HepG2 (cell line): ENCODE results near the gene TNC. TPM values are rescaled to one million over a fixed set of nuclear protein-coding genes. Genes with fewer than 3 reads are reported as not detected.

Source experiments
- ATAC-seq: fragments of 200-7000 bp; cut with Tn5 transposase; 3 replicates; pipeline ENCODE4 v1.9.1; 2020; ENCODE audit warnings: mild to moderate bottlenecking, moderate library complexity
- BruUV-seq: library from RNA; stranded (reverse); fragments of 400-500 nt; replicated peaks from 2 replicates; lab custom pipeline; 2021; lab: Mats Ljungman, UMichigan
- CTCF ChIA-PET: fragments of 300-600 bp; formaldehyde crosslinking; extraction: SDS; loops from one replicate; lab custom pipeline; 2021; ENCODE audit warnings: low total read pairs, inconsistent platforms, low intra/inter-chr PET ratio; lab: Yijun Ruan, JAX
- POLR2A ChIA-PET: fragments of 350-600 bp; sonication (Branson Sonifier 250); formaldehyde crosslinking; loops from one replicate; lab custom pipeline; 2020; ENCODE audit warnings: antibody characterized with exemption, inconsistent platforms; lab: Yijun Ruan, JAX
- DNase-seq: peaks from one replicate; pipeline ENCODE4 v3.0.0-alpha.2; 2015; ENCODE audit warnings: low spot score
- FAIRE-seq: peaks from 3 replicates; lab custom pipeline; 2011; peaks lifted over from hg19 to GRCh38; lab: Jason Lieb, UNC
- H2AFZ ChIP-seq: one replicate; pipeline ENCODE4 v1.6.1; 2011; ENCODE audit warnings: low read length, inconsistent platforms
- H3K27ac ChIP-seq: fragments of 300-600 bp; 3 replicates; pipeline ENCODE4 v1.8.0; 2011; ENCODE audit warnings: mixed run types, mild to moderate bottlenecking, mixed read lengths, low read length, inconsistent platforms; ENCODE audit not compliant: insufficient read depth; ENCODE audit errors: extremely low read length
- H3K27me3 ChIP-seq, 2 experiments: fragments of 200-600 bp in 1 of 2; 2 replicates in 1 of 2; 3 replicates in 1 of 2; pipeline versions ENCODE4 v1.6.0 to v1.8.0; 2011; ENCODE audit warnings: low read length in 2 of 2, mild to moderate bottlenecking in 2 of 2, moderate library complexity in 2 of 2, inconsistent platforms in 1 of 2; ENCODE audit not compliant: insufficient read depth in 2 of 2, control insufficient read depth in 1 of 2
- H3K36me3 ChIP-seq, 2 experiments: fragments of 200-600 bp in 1 of 2; replicated peaks in 1 of 2; 2 replicates in 1 of 2; 3 replicates in 1 of 2; pipeline versions ENCODE4 v1.5.1 to v1.8.0; 2011; ENCODE audit warnings: low read length in 2 of 2, inconsistent platforms in 1 of 2; ENCODE audit not compliant: insufficient read depth in 2 of 2, control insufficient read depth in 1 of 2
- H3K4me1 ChIP-seq: 2 replicates; pipeline ENCODE4 v1.5.1; 2012; ENCODE audit warnings: low read length, inconsistent platforms; ENCODE audit not compliant: insufficient read depth
- H3K4me2 ChIP-seq: 2 replicates; pipeline ENCODE4 v1.6.0; 2011; ENCODE audit warnings: low read depth, low read length, inconsistent platforms
- H3K4me3 ChIP-seq, 3 experiments: fragments of 200-600 bp in 1 of 3; sonication (generic), shearing (Covaris generic) in 1 of 3; replicated peaks in 1 of 3; 2 replicates each; pipeline ENCODE4 v1.5.1; 2011 to 2016; ENCODE audit warnings: low read length in 3 of 3, inconsistent platforms in 2 of 3, low read depth in 2 of 3, mild to moderate bottlenecking in 2 of 3, control low read depth in 1 of 3, mixed read lengths in 1 of 3; ENCODE audit not compliant: insufficient read depth in 1 of 3
- H3K79me2 ChIP-seq: one replicate; pipeline ENCODE4 v1.6.1; 2011; ENCODE audit warnings: low read length, inconsistent platforms; ENCODE audit not compliant: insufficient read depth
- H3K9ac ChIP-seq: 2 replicates; pipeline ENCODE4 v1.6.0; 2011; ENCODE audit warnings: mild to moderate bottlenecking, low read depth, low read length, inconsistent platforms; ENCODE audit not compliant: insufficient read depth
- H3K9me3 ChIP-seq: 2 replicates; pipeline ENCODE4 v1.5.1; 2012; ENCODE audit warnings: mild to moderate bottlenecking, low read length
- H4K20me1 ChIP-seq: 2 replicates; pipeline ENCODE4 v1.6.0; 2011; ENCODE audit warnings: inconsistent platforms, mild to moderate bottlenecking, low read length, moderate library complexity; ENCODE audit not compliant: insufficient read depth
- AHR ChIP-seq: IDR thresholded peaks from 2 replicates; pipeline ENCODE4 v1.6.1; 2018; ENCODE audit warnings: missing genetic modification reagents, missing compliant biosample characterization
- ATM ChIP-seq: fragments of 450-650 bp; IDR thresholded peaks from 2 replicates; pipeline ENCODE4 v1.7.1; 2017; ENCODE audit warnings: mild to moderate bottlenecking, borderline replicate concordance
- CAMTA2 ChIP-seq: sonication (generic); formaldehyde crosslinking; IDR thresholded peaks from 2 replicates; pipeline ENCODE4 v1.4.0; 2020; ENCODE audit warnings: mild to moderate bottlenecking, missing genetic modification reagents, borderline replicate concordance
- ERF ChIP-seq: IDR thresholded peaks from 2 replicates; pipeline ENCODE4 v1.6.1; 2018; ENCODE audit warnings: missing biosample characterization, missing genetic modification reagents
- NFKB2 ChIP-seq: sonication (generic); formaldehyde crosslinking; IDR thresholded peaks from 2 replicates; pipeline ENCODE4 v1.4.0; 2020; ENCODE audit warnings: missing genetic modification reagents, borderline replicate concordance
- SMARCC2 ChIP-seq: fragments of 450-650 bp; IDR thresholded peaks from 2 replicates; pipeline ENCODE4 v1.6.1; 2017; ENCODE audit warnings: antibody characterized with exemption, mild to moderate bottlenecking
- ZBTB38 ChIP-seq: sonication (generic); formaldehyde crosslinking; IDR thresholded peaks from 2 replicates; pipeline ENCODE4 v1.5.1; 2020; ENCODE audit warnings: mild to moderate bottlenecking, missing genetic modification reagents
- ZNF138 ChIP-seq: sonication (generic); formaldehyde crosslinking; IDR thresholded peaks from 2 replicates; pipeline ENCODE4 v1.5.0; 2020; ENCODE audit warnings: mild to moderate bottlenecking, low read depth, missing genetic modification reagents
- ZNF7 ChIP-seq: IDR thresholded peaks from 2 replicates; pipeline ENCODE4 v1.6.1; 2016; ENCODE audit warnings: missing biosample characterization, missing genetic modification reagents
- ZNF737 ChIP-seq: sonication (generic); formaldehyde crosslinking; IDR thresholded peaks from 2 replicates; pipeline ENCODE4 v1.5.0; 2020; ENCODE audit warnings: missing genetic modification reagents, mild to moderate bottlenecking, borderline replicate concordance
- ZNF772 ChIP-seq: sonication (generic); formaldehyde crosslinking; IDR thresholded peaks from 2 replicates; pipeline ENCODE4 v1.5.0; 2020; ENCODE audit warnings: mild to moderate bottlenecking, missing genetic modification reagents
- ZNF816 ChIP-seq: sonication (generic); formaldehyde crosslinking; IDR thresholded peaks from 2 replicates; pipeline ENCODE4 v1.8.0; 2022; ENCODE audit warnings: missing genetic modification reagents, mild to moderate bottlenecking, borderline replicate concordance
- WGBS: methylation state at CpG from one replicate; pipeline ENCODE4 v1.1.6; 2017; ENCODE audit warnings: low lambda C conversion rate; 5-methylcytosine and 5-hydroxymethylcytosine counted together
- in situ Hi-C: cut with HindIII; loops from 2 replicates; pipeline ENCODE4 v1.10.0; 2017; ENCODE audit warnings: low pct_unique_long_range_greater_than_20kb; ENCODE audit not compliant: extremely low pct_ligation_motif_present
- intact Hi-C: fragments of 100-400 bp; cut with micrococcal nuclease; formaldehyde crosslinking; loops from one replicate; pipeline ENCODE4 v1.10.0; 2022; ENCODE audit not compliant: unreplicated experiment
- polyA plus RNA-seq, 8 experiments: library from polyadenylated mRNA; depleted of rRNA in 3 of 8; stranded (reverse) in 7 of 8; unstranded in 1 of 8; fragments of >200 nt; fragmentation: Illumina TruSeq in 4 of 8; extraction: Trizol in 4 of 8; gene quantifications; 2 replicates each; pipeline versions ENCODE4 v1.2.1 to v1.2.3, GENCODE V29; 2011 to 2016; ENCODE audit warnings: low read depth in 4 of 8, missing spikeins in 1 of 8, mixed read lengths in 1 of 8; ENCODE audit not compliant: insufficient read depth in 1 of 8
- total RNA-seq, 5 experiments: library from RNA; depleted of rRNA; stranded (reverse); fragments of >200 nt; fragmentation: Illumina TruSeq; extraction: Trizol; gene quantifications; 2 replicates each; pipeline ENCODE4 v1.2.3, GENCODE V29; 2016; ENCODE audit warnings: low read depth in 1 of 5
- TF ChIP-seq, protein P1 (sequence below): sonication (generic); formaldehyde crosslinking; IDR thresholded peaks from 2 replicates; pipeline ENCODE4 v1.8.0; 2022; ENCODE audit warnings: missing genetic modification reagents, mild to moderate bottlenecking, borderline replicate concordance
- TF ChIP-seq, protein P2 (sequence below): sonication (generic); formaldehyde crosslinking; IDR thresholded peaks from 2 replicates; pipeline ENCODE4 v1.5.0; 2020; ENCODE audit warnings: missing genetic modification reagents
- TF ChIP-seq, protein P3 (sequence below): IDR thresholded peaks from 2 replicates; pipeline ENCODE4 v1.6.1; 2016; ENCODE audit warnings: mild to moderate bottlenecking
- TF ChIP-seq, protein P4 (sequence below): sonication (generic); formaldehyde crosslinking; IDR thresholded peaks from 2 replicates; pipeline ENCODE4 v1.5.0; 2020; ENCODE audit warnings: missing genetic modification reagents

TNC gene
- total and polyA plus RNA-seq, 2 of the 13 experiments (the other 11 are each of a cell fraction or from before 2014, with no cell fraction given) = not detected

DNA sequence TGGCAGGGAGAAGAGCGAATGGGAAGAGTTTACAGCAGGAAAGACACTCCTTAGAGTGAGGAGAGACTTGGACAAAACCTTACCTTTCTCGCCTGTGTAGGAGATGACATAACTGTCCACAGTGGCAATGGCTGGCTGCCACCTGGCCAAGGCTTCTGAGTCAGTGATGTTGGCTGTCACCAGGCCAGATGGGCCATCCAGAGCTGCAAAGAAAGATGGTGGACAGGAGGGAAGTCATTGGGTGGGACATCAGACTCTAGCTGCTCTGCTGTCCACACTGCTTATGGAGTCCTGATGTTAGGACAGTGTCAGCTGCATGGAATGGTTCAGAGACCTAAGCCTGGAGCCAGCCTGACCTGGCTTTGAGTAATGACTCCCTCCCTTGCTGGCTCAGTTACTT is 79.8 kb downstream of the TNC start:
- Histone ChIP-seq H2AFZ (no peak overlapping the region), H3K4me2 (no peak overlapping the region), H3K27ac (no peak overlapping the region), H3K4me1 (no peaks in the 10 kb centered on the region), H3K79me2 (no peaks in the 10 kb centered on the region), H3K9me3 (no peaks in the 10 kb centered on the region), H3K4me3 (no peak overlapping the region), H4K20me1 (no peaks in the 10 kb centered on the region), H3K9ac (no peak overlapping the region), H3K27me3 (no peaks in the 10 kb centered on the region), H3K36me3 (no peaks in the 10 kb centered on the region)
- TF ChIP-seq SMARCC2 = no peak
- no peak for TF ChIP-seq ERF (CRISPR knock-in tag)
- TF ChIP-seq, protein P1, sequence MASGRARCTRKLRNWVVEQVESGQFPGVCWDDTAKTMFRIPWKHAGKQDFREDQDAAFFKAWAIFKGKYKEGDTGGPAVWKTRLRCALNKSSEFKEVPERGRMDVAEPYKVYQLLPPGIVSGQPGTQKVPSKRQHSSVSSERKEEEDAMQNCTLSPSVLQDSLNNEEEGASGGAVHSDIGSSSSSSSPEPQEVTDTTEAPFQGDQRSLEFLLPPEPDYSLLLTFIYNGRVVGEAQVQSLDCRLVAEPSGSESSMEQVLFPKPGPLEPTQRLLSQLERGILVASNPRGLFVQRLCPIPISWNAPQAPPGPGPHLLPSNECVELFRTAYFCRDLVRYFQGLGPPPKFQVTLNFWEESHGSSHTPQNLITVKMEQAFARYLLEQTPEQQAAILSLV (CRISPR knock-in tag) = no peak
- TF ChIP-seq CAMTA2 (CRISPR knock-in tag) = no peak
- TF ChIP-seq, protein P2, sequence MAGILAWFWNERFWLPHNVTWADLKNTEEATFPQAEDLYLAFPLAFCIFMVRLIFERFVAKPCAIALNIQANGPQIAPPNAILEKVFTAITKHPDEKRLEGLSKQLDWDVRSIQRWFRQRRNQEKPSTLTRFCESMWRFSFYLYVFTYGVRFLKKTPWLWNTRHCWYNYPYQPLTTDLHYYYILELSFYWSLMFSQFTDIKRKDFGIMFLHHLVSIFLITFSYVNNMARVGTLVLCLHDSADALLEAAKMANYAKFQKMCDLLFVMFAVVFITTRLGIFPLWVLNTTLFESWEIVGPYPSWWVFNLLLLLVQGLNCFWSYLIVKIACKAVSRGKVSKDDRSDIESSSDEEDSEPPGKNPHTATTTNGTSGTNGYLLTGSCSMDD (CRISPR knock-in tag) = no peak
- TF ChIP-seq ZNF737 (CRISPR knock-in tag) = no peak
- no peak for TF ChIP-seq ZNF772
- TF ChIP-seq, protein P3, sequence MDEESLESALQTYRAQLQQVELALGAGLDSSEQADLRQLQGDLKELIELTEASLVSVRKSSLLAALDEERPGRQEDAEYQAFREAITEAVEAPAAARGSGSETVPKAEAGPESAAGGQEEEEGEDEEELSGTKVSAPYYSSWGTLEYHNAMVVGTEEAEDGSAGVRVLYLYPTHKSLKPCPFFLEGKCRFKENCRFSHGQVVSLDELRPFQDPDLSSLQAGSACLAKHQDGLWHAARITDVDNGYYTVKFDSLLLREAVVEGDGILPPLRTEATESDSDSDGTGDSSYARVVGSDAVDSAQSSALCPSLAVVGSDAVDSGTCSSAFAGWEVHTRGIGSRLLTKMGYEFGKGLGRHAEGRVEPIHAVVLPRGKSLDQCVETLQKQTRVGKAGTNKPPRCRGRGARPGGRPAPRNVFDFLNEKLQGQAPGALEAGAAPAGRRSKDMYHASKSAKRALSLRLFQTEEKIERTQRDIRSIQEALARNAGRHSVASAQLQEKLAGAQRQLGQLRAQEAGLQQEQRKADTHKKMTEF (CRISPR knock-in tag) = no peak
- TF ChIP-seq NFKB2 (CRISPR knock-in tag) = no peak
- TF ChIP-seq ZNF138 (CRISPR knock-in tag) = no peak
- no peak for TF ChIP-seq ATM
- TF ChIP-seq ZNF816 (CRISPR knock-in tag) = no peak
- TF ChIP-seq AHR = no peak
- no peak for TF ChIP-seq ZBTB38 (CRISPR knock-in tag)
- TF ChIP-seq, protein P4, sequence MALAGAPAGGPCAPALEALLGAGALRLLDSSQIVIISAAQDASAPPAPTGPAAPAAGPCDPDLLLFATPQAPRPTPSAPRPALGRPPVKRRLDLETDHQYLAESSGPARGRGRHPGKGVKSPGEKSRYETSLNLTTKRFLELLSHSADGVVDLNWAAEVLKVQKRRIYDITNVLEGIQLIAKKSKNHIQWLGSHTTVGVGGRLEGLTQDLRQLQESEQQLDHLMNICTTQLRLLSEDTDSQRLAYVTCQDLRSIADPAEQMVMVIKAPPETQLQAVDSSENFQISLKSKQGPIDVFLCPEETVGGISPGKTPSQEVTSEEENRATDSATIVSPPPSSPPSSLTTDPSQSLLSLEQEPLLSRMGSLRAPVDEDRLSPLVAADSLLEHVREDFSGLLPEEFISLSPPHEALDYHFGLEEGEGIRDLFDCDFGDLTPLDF = no peak
- no peak for TF ChIP-seq ZNF7 (CRISPR knock-in tag)
- in situ Hi-C loops = no loop called here
- CTCF ChIA-PET = no interaction called here
- DNase-seq (no peak), FAIRE-seq (no peak), ATAC-seq (no peak)
- BruUV-seq = no TSS peak
- 0% methylated on average over 2 of the region's 2 CpGs for WGBS
- intact Hi-C loops = no loop called here
- POLR2A ChIA-PET = no interaction called here
